Measurements from ENCODE around the gene SCARF2. TPM values are rescaled to one million over a fixed set of nuclear protein-coding genes. Genes with fewer than 3 reads are reported as not detected.
"Not testable (repeated sequence)": the region's sequence is repeated elsewhere in the genome, so short reads cannot be mapped to it uniquely, and the experiment has no call there.

The SCARF2 gene
- total and polyA plus RNA-seq, 2 of the 8 experiments (the other 6 are each of a cell fraction or from before 2014, with no cell fraction given): 4.2 to 9.8 TPM

GRCh38 chr22:20409385-20409784, 28.2 kb downstream of the SCARF2 start:
- H2BK5ac ChIP-seq (ENCODE audit: low read depth, low read length); H3K4me1 ChIP-seq (replicated peaks in 1 of 4; ENCODE audit: control insufficient read depth in 3 of 4, insufficient read depth in 4 of 4, low read length in 3 of 4); H3K9me3 ChIP-seq (ENCODE audit: insufficient read depth in 2 of 2, low read depth in 1 of 2, low read length in 1 of 2); H3K27ac ChIP-seq (ENCODE audit: low read depth, low read length); H4K8ac ChIP-seq (ENCODE audit: extremely low read depth, insufficient read depth, low read length); H2BK120ac ChIP-seq (replicated peaks; ENCODE audit: low read depth, low read length); H3K79me2 ChIP-seq (ENCODE audit: control insufficient read depth in 1 of 2, insufficient read depth in 2 of 2, low read length in 2 of 2); POLR2A ChIA-PET (ENCODE audit: partially characterized antibody); H3K56ac ChIP-seq (replicated peaks; ENCODE audit: insufficient read length, low read depth, low read length); H3K27me3 ChIP-seq (replicated peaks in 1 of 4; ENCODE audit: control insufficient read depth in 3 of 4, extremely low read depth in 1 of 4, insufficient read depth in 3 of 4, low read length in 3 of 4); H2BK20ac ChIP-seq (ENCODE audit: low read length); H3K4me2 ChIP-seq (ENCODE audit: insufficient read depth in 1 of 2, low read depth in 2 of 2, low read length in 2 of 2); H3K23me2 ChIP-seq (ENCODE audit: low read depth, low read length); H3K79me1 ChIP-seq (ENCODE audit: low read depth, low read length); DNase-seq (ENCODE audit: low read depth in 1 of 2, low spot score in 2 of 2); H3K4me3 ChIP-seq (ENCODE audit: extremely low read depth in 1 of 4, insufficient read depth in 2 of 4, low read depth in 3 of 4, low read length in 4 of 4); H2AFZ ChIP-seq (ENCODE audit: low read length); H3K14ac ChIP-seq (ENCODE audit: insufficient read length); H2BK15ac ChIP-seq (ENCODE audit: low read length); H4K91ac ChIP-seq (replicated peaks; ENCODE audit: insufficient read length, low read length); H2AK5ac ChIP-seq (ENCODE audit: low read depth, low read length); H3K18ac ChIP-seq (ENCODE audit: extremely low read depth, low read length); H3K4ac ChIP-seq (replicated peaks; ENCODE audit: insufficient read length, low read depth, low read length); H4K5ac ChIP-seq (ENCODE audit: insufficient read length, low read depth, low read length); H3K9ac ChIP-seq (replicated peaks in 1 of 4; ENCODE audit: extremely low read depth in 1 of 4, low read depth in 3 of 4, low read length in 3 of 4); H2BK12ac ChIP-seq (ENCODE audit: low read depth, low read length); H3K23ac ChIP-seq (ENCODE audit: insufficient read length); FAIRE-seq: not testable (repeated sequence)
- Histone ChIP-seq H3K36me3 (ENCODE audit: control insufficient read depth in 2 of 4, insufficient read depth in 4 of 4, low read length in 3 of 4) (peaks cover 0 to 20% (median 9%) of the 10 kb centered on the region in 4 experiments; a peak in 5 of 8 replicates), H4K20me1 (replicated peaks in 1 of 2; ENCODE audit: control insufficient read depth in 1 of 2, insufficient read depth in 2 of 2, low read length in 2 of 2) (peaks cover 0 to 12% of the 10 kb centered on the region in 2 experiments)
- CTCF ChIA-PET (ENCODE audit: partially characterized antibody): interaction anchor here (0.6 to 1.0 kb wide), 3 partner anchors 10 to 1240 kb away, joined by 3 to 4 read pairs (median 4); no protein-coding TSS in a partner anchor
- 93% methylated on average over 3 of the region's 3 CpGs; no CpG with 5 or more reads in 1 of the 2 experiments for WGBS, 2 experiments (ENCODE audit: extremely low coverage in 1 of 2, insufficient coverage in 1 of 2, insufficient read length in 1 of 2, insufficient replicate concordance in 2 of 2, low coverage in 1 of 2, low lambda C conversion rate in 2 of 2, missing lambda C conversion rate in 1 of 2)
